B cell (primary cell): Measurements from ENCODE around the gene MYRFL. TPM values are rescaled to one million over a fixed set of nuclear protein-coding genes. Genes with fewer than 3 reads are reported as not detected.

Experiments used
- ATAC-seq: fragments of 200-7000 bp; cut with Tn5 transposase; one replicate; pipeline ENCODE4 v1.10.0; 2021; ENCODE audit warnings: low read depth, mild to moderate bottlenecking, moderate number of reproducible peaks, moderate library complexity
- CTCF ChIA-PET: fragments of 350-600 bp; sonication (Branson Sonifier 250); formaldehyde crosslinking; loops from one replicate; lab custom pipeline; 2021; ENCODE audit warnings: antibody characterized with exemption, inconsistent platforms; lab: Charles Lee
- POLR2A ChIA-PET: fragments of 350-600 bp; sonication (Branson Sonifier 250); formaldehyde crosslinking; loops from one replicate; lab custom pipeline; 2021; ENCODE audit warnings: antibody characterized with exemption; lab: Charles Lee
- DNase-seq: peaks from one replicate; pipeline ENCODE4 v3.0.0; 2013
- H2AFZ ChIP-seq: 2 replicates; pipeline ENCODE4 v1.6.1; 2012; ENCODE audit warnings: mild to moderate bottlenecking, low read depth, low read length; ENCODE audit not compliant: insufficient read depth, poor library complexity, severe bottlenecking
- H3K27ac ChIP-seq, 2 donors: 1 replicate in 1 of 2; 2 replicates in 1 of 2; pipeline ENCODE4 v1.5.1; 2012 to 2013; ENCODE audit warnings: low read length in 2 of 2, mild to moderate bottlenecking in 2 of 2, moderate library complexity in 1 of 2
- H3K27me3 ChIP-seq, 4 experiments: fragments of 200-600 bp in 1 of 4; sonication (generic) in 1 of 4; replicated peaks in 1 of 4; 1 replicate in 2 of 4; 2 replicates in 2 of 4; pipeline versions ENCODE4 v1.6.1 to v1.7.0; 2013 to 2016; ENCODE audit warnings: low read length in 3 of 4, mild to moderate bottlenecking in 2 of 4, mixed read lengths in 1 of 4, moderate library complexity in 1 of 4; ENCODE audit not compliant: insufficient read depth in 4 of 4, control insufficient read depth in 3 of 4; ENCODE audit errors: control extremely low read depth in 1 of 4
- H3K36me3 ChIP-seq, 2 experiments: replicated peaks in 1 of 2; 1 replicate in 1 of 2; 2 replicates in 1 of 2; pipeline versions ENCODE4 v1.6.1 to v1.7.1; 2013; ENCODE audit warnings: low read length in 1 of 2; ENCODE audit not compliant: insufficient read depth in 2 of 2, control insufficient read depth in 1 of 2; ENCODE audit errors: control extremely low read depth in 1 of 2, extremely low read depth in 1 of 2
- H3K4me1 ChIP-seq, 2 donors: fragments of 200-600 bp in 1 of 2; sonication (generic) in 1 of 2; 1 replicate in 1 of 2; 2 replicates in 1 of 2; pipeline versions ENCODE4 v1.5.1 to v1.6.1; 2013 to 2017; ENCODE audit warnings: low read length in 2 of 2; ENCODE audit not compliant: control insufficient read depth in 2 of 2, insufficient read depth in 2 of 2
- H3K4me2 ChIP-seq: replicated peaks from 2 replicates; pipeline ENCODE3; 2012; ENCODE audit warnings: mild to moderate bottlenecking, low read depth, low read length; ENCODE audit not compliant: poor library complexity, severe bottlenecking
- H3K4me3 ChIP-seq, 5 experiments: fragments of 200-600 bp in 1 of 5; sonication (generic) in 1 of 5; 1 replicate in 3 of 5; 2 replicates in 2 of 5; pipeline versions ENCODE4 v1.5.1 to v1.7.0; 2011 to 2016; ENCODE audit warnings: low read length in 4 of 5, mild to moderate bottlenecking in 4 of 5, low read depth in 2 of 5, control low read depth in 1 of 5, moderate library complexity in 1 of 5; ENCODE audit not compliant: insufficient read depth in 1 of 5; ENCODE audit errors: control extremely low read depth in 1 of 5, extremely low read depth in 1 of 5
- H3K79me2 ChIP-seq: fragments of 200-600 bp; sonication (generic); one replicate; pipeline ENCODE4 v1.6.0; 2016; ENCODE audit warnings: low read length; ENCODE audit not compliant: control insufficient read depth, insufficient read depth
- H3K9ac ChIP-seq: fragments of 200-600 bp; sonication (generic); 2 replicates; pipeline ENCODE4 v1.6.1; 2017; ENCODE audit warnings: mild to moderate bottlenecking, low read length, moderate library complexity
- H3K9me3 ChIP-seq, 3 donors: one replicate each; pipeline versions ENCODE4 v1.6.1 to v1.7.1; 2013; ENCODE audit warnings: low read length in 2 of 3; ENCODE audit not compliant: control insufficient read depth in 2 of 3, insufficient read depth in 1 of 3; ENCODE audit errors: control extremely low read depth in 1 of 3
- H4K20me1 ChIP-seq: 2 replicates; pipeline ENCODE4 v1.6.0; 2012; ENCODE audit warnings: mild to moderate bottlenecking, low read length; ENCODE audit not compliant: insufficient read depth, control insufficient read depth, poor library complexity, severe bottlenecking
- H3K27ac Mint-ChIP-seq: one replicate; pipeline ENCODE4 v1.8.0; 2021; ENCODE audit warnings: mixed read lengths
- H3K27me3 Mint-ChIP-seq: one replicate; pipeline ENCODE4 v1.8.0; 2021; ENCODE audit warnings: mixed read lengths
- H3K4me1 Mint-ChIP-seq: one replicate; pipeline ENCODE4 v1.8.0; 2021; ENCODE audit warnings: mixed read lengths
- H3K4me3 Mint-ChIP-seq: one replicate; pipeline ENCODE4 v1.8.0; 2021; ENCODE audit warnings: mixed read lengths
- H3K9me3 Mint-ChIP-seq: one replicate; pipeline ENCODE4 v1.8.0; 2022; ENCODE audit warnings: mixed read lengths; ENCODE audit not compliant: insufficient read depth
- CTCF ChIP-seq: fragments of 200-600 bp; IDR thresholded peaks from one replicate; pipeline ENCODE4 v1.8.0; 2022; ENCODE audit warnings: antibody characterized with exemption, mild to moderate bottlenecking
- EZH2 ChIP-seq: IDR thresholded peaks from 2 replicates; pipeline ENCODE4 v1.6.1; 2012; ENCODE audit warnings: borderline replicate concordance, low read depth, mild to moderate bottlenecking, moderate library complexity, low read length; ENCODE audit not compliant: insufficient read depth, poor library complexity, severe bottlenecking
- WGBS: methylation state at CpG from one replicate; pipeline ENCODE4 v1.1.5; 2013; ENCODE audit warnings: missing lambda C conversion rate; ENCODE audit not compliant: insufficient coverage; 5-methylcytosine and 5-hydroxymethylcytosine counted together
- intact Hi-C: fragments of 100-400 bp; cut with micrococcal nuclease; formaldehyde crosslinking; loops from one replicate; pipeline ENCODE4 v1.10.0; 2022
- polyA plus RNA-seq: library from polyadenylated mRNA; depleted of rRNA; stranded (reverse); fragments of >200 nt; gene quantifications from 2 replicates; pipeline ENCODE4 v1.2.3, GENCODE V29; 2012
- total RNA-seq, 2 donors: library from RNA; stranded (reverse); fragments of 120-200 nt in 1 of 2; gene quantifications; 1 replicate in 1 of 2; 2 replicates in 1 of 2; pipeline versions ENCODE4 v1.2.3 to v1.2.4, GENCODE V29; 2013 to 2022

Gene MYRFL
- total and polyA plus RNA-seq, 2 donors (not counting 1 experiment from before 2014, with no cell fraction given), result 0.28 TPM; not detected in 1

DNA sequence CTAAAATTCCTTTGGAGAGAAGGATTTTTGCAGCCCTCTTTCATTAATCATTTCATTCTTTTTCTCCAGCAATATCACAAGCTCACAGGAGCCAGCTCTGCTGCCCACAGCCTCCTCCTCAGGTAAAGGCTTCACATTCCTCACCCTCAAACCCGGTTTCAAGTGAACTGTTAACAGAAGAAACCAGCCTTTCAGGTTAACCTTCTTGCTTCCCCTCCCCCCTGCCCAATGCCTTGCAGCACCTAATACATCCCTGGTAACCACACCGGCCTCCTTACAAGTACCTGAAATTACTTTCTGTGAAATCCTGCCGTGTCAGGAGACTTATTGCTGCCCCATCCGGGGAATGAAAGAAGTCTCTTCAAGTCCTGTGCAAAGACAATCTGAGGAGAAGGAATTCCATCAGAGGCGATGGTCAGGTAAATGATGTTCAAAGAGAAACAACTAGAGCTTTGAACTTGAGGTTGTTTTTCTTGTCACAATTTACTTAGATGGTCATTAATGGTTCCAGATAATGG is 111.2 kb downstream of the MYRFL start:
- H3K27me3 Mint-ChIP-seq, result peaks cover 11% of the 10 kb centered on the region
- no peaks in the 10 kb centered on the region for H3K4me1 ChIP-seq
- H3K36me3 ChIP-seq, result no peaks in the 10 kb centered on the region
- no peak for DNase-seq
- intact Hi-C loops, result no loop called here
- no peaks in the 10 kb centered on the region for H3K4me1 Mint-ChIP-seq
- H3K9me3 Mint-ChIP-seq, result no peaks in the 10 kb centered on the region
- no peaks in the 10 kb centered on the region for H3K27me3 ChIP-seq
- no peak overlapping the region for H3K27ac ChIP-seq
- POLR2A ChIA-PET, result no interaction called here
- no peak overlapping the region for H3K27ac Mint-ChIP-seq
- no peak for ATAC-seq
- no peak overlapping the region for H3K4me3 Mint-ChIP-seq
- no peaks in the 10 kb centered on the region for H3K79me2 ChIP-seq
- no peak overlapping the region for H2AFZ ChIP-seq
- TF ChIP-seq EZH2 (no peak), CTCF (no peak)
- H3K4me2 ChIP-seq, result no peak overlapping the region
- no peak overlapping the region for H3K9ac ChIP-seq
- H4K20me1 ChIP-seq, result no peaks in the 10 kb centered on the region
- no peaks in the 10 kb centered on the region for H3K9me3 ChIP-seq
- H3K4me3 ChIP-seq, result no peak overlapping the region
- CTCF ChIA-PET, result no interaction called here
- 94% methylated on average over 4 of the region's 5 CpGs for WGBS

DNA sequence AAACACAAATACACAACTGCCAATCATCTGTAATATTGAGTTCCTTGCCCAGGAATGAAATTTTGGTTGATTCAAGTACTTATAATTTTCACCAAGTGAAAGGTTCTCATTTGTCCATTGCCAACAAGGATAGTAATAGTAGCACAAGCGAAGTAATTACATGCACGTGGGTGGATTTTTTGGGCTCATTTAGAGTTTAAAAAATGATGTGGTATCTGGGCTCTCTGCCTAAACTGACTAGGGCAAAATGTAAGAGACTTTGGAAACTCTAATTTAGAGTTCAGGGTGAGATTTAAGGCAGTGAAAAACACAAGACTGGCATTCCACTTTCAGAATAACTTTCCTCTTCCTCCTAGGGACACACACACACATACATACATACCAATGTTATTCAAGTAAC is 111.7 kb downstream of the MYRFL start:
- Mint-ChIP-seq H3K9me3 (no peaks in the 10 kb centered on the region), H3K27me3 (peaks cover 11% of the 10 kb centered on the region), H3K27ac (no peak overlapping the region), H3K4me1 (no peaks in the 10 kb centered on the region), H3K4me3 (no peak overlapping the region)
- Histone ChIP-seq H3K9me3 (no peaks in the 10 kb centered on the region), H3K4me1 (no peaks in the 10 kb centered on the region), H3K27me3 (no peaks in the 10 kb centered on the region), H3K36me3 (no peaks in the 10 kb centered on the region), H2AFZ (no peak overlapping the region), H3K9ac (no peak overlapping the region), H3K27ac (no peak overlapping the region), H3K4me2 (no peak overlapping the region), H3K4me3 (no peak overlapping the region), H4K20me1 (no peaks in the 10 kb centered on the region), H3K79me2 (no peaks in the 10 kb centered on the region)
- intact Hi-C loops, result no loop called here
- ChIA-PET POLR2A (no interaction called here), CTCF (no interaction called here)
- WGBS, result no CpG with 5 or more reads among the region's 2 CpGs
- DNase-seq (no peak), ATAC-seq (no peak)
- no peak for TF ChIP-seq EZH2
- TF ChIP-seq CTCF, result no peak
